HG02970 (cell line): ENCODE measurements around the gene ARHGAP18.

Source experiments
- ATAC-seq: cut with Tn5 transposase; IDR thresholded peaks from one replicate; pipeline ENCODE4 v1.9.1; 2021; ENCODE audit warnings: mild to moderate bottlenecking, moderate library complexity, moderate number of reproducible peaks; ENCODE audit not compliant: unreplicated experiment, low FRiP score

The ARHGAP18 gene

GRCh38 chr6:129725341-129725740 lies 15.4 kb upstream of the ARHGAP18 start:
- ATAC-seq, result no peak

DNA sequence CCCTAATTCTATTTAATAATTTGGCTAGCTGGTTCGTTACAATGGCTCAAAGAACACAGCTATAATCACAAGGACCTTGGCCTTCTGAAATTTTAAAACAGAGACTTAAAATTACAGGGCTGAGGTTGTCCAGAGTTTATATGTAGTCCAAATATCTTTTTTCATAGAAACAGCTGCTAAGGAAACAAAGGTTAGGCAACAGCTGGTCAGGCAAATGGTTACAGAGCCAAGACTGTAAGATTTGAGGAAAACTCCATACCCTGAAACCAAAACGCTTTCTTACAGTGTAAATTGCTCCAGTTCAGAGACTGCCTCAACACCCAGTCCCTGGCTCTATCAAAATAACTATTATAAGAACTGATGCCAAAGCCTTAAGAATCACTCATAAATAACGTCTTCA lies 9.7 kb upstream of the ARHGAP18 start:
- no peak for ATAC-seq

DNA sequence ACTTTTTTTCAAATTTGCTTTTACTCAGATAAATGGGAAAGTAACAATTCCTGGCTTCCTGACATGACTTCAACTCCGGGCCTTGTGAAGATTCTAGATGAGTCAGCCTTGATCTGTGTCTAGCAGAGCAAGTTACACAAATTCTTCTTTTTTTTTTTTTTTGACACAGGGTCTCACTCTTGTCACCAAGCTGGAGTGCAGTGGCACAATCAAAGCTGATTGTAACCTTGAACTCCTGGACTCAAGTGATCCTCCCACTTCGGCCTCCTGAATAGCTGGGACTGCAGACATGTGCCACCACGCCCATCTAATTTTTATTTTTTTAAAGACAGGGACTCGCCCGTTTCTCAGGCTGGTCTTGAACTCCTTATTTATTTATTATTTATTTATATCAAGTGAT lies 7.3 kb upstream of the ARHGAP18 start:
- ATAC-seq, result no peak

GRCh38 chr6:129713806-129714333 lies 3.9 kb upstream of the ARHGAP18 start:
- no peak for ATAC-seq

DNA sequence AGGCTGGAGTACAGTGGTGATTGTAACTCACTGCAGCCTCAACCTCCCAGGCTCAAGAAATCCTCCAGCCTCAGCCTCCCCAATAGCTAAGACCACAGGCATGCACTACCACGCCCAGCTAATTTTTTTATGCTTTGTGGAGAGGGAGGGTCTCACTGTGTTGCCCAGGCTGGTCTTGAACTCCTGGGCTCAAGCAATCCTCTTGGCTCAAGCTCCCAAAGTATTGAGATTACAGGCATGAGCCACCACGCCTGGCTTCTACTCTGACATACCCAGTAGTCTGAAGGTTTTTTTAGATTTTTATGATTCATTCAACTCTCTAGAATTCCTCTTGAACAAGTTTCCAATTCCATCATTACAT lies 1.3 kb upstream of the ARHGAP18 start:
- ATAC-seq, result no peak

DNA sequence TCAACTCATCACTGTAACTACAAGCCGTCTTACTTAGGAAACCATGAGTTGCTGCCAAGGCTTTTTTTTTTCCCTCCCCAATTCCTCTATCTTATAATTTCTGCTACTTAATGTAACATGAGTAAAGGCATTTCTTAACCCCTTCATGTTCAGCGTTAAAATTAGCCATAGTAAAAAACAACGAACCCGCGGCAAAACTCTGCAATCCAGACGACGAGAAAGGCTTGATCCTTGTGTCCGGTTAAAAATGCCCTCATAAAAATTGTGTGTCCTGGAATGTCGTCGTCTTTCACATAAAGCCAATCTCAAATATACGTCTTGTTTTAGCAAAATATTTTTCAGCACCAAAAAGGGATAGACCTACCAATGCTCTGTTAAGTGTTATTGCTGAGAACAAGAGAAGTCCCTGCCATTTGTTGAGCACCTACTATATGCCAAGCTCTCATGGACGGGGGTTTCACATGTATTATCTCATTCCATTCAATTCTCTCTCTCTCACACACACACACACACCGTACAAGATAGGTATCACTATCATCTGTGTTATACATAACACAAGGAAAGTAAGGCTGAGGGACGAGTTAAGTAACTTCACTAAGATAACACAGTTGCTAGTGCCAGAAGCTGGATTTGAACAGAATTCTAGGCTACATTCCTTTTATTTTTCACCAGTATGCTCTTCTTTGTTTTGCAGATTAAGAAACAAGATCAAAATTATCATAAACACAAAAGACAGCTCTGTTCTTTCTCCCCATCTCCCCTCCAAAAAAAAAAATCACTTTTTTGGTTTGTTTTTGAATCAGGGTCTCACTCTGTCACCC lies 683 bp upstream of the ARHGAP18 start:
- ATAC-seq, result no peak

- ATAC-seq, result peak; percentile 24
Measured at GRCh38 chr6:129709196-129709768, 695 bp downstream of the ARHGAP18 start.

DNA sequence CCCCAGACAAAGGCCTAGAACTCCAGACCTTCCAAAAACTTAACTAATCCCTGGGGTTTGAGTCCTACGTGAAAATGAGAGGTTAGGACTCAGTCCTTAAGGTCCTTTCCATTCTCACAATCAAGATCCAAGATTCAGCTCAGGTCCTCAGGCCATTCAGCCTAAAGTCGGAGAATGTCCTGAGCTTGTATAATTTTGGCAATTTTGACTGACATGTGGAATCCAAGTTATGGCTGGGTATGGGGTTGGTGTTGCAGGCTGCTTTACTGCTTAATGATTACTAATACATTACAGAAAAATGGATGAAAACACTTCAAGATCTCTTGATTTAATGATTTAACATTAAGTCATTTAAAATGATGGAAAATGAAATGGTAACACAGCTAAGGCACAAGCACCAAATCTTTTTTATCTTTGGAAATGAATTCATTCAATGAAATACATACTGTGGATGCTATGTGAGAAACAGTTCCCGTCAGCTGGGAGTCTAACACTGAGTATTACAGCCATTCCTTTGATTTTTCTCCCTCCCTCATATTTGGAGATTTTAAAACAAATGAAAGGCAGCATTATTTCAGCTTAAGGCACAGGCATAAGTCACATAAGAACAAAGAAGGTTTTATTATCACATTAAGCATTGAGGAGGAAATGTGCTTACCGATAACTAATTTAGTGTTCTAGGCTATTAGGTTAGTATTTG lies 1.3 kb downstream of the ARHGAP18 start:
- no peak for ATAC-seq

GRCh38 chr6:129707882-129708495 lies 2.0 kb downstream of the ARHGAP18 start:
- ATAC-seq, result no peak

DNA sequence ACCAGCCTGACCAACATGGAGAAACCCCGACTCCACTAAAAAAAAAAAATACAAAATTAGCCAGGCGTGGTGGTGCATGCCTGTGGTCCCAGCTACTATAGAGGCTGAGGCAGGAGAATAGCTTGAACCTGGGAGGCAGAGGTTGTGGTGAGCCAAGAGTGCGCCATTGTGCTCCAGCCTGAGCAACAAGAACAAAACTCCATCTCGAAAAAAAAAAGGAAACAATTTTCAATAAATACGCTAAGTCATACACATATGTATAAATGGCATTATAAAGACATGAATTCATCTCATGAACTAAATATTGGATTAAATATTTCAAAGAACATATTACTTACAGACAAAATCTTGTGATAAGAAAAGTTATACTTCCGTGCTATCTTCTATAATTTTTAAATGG lies 2.9 kb downstream of the ARHGAP18 start:
- no peak for ATAC-seq

- ATAC-seq, result no peak
Measured at GRCh38 chr6:129705212-129705611, 4.8 kb downstream of the ARHGAP18 start.

GRCh38 chr6:129704708-129705107 lies 5.3 kb downstream of the ARHGAP18 start:
- ATAC-seq, result no peak

GRCh38 chr6:129701721-129702455 lies 8.1 kb downstream of the ARHGAP18 start:
- no peak for ATAC-seq

GRCh38 chr6:129700666-129701065 lies 9.3 kb downstream of the ARHGAP18 start:
- no peak for ATAC-seq

DNA sequence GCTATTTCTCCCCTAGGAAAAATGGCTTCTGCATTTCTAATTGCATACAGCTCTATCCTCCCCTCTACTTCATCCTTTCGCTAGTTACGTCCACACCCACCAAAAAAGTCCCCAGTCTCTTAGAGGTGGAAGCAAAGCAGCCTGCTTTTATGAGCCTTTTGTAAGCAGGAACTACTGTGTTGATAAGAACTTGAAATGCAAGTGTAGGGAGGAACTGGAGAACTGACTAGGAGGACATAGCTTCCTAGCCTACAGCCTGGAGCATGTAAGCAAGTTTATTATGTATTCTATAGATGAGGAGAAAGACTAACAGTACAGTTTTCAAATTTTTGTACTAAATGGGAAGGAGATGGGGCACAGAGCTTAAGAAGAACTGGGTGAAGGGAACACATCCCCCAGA lies 10.3 kb downstream of the ARHGAP18 start:
- ATAC-seq, result no peak

DNA sequence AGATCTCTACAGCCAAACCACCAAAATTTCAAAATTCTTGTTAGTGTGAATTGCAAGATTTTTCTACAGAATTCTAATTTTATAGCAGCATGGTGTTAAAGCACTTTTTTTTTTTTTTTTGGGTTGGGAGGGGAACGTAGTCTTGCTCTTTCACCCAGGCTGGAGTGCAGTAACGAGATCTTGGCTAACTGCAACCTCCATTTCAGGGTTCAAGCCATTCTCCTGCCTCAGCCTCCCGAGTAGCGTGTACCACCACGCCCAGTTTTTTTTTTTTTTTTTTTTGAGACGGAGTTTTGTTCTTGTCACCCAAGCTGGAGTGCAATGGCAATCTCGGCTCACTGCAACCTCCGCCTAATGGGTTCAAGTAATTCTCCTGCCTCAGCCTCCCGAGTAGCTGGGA lies 11.5 kb downstream of the ARHGAP18 start:
- no peak for ATAC-seq

GRCh38 chr6:129697788-129698187 lies 12.2 kb downstream of the ARHGAP18 start:
- ATAC-seq, result no peak

GRCh38 chr6:129696843-129697242 lies 13.1 kb downstream of the ARHGAP18 start:
- ATAC-seq, result no peak

- ATAC-seq, result no peak
Measured at GRCh38 chr6:129696028-129696418, 14.0 kb downstream of the ARHGAP18 start.

GRCh38 chr6:129695373-129696027 lies 14.5 kb downstream of the ARHGAP18 start:
- no peak for ATAC-seq
